ENCODE measurements around the gene CCDC7. TPM values are rescaled to one million over a fixed set of nuclear protein-coding genes. Genes with fewer than 3 reads are reported as not detected.
"Not testable (repeated sequence)": the region's sequence is repeated elsewhere in the genome, so short reads cannot be mapped to it uniquely, and the experiment has no call there.

Gene CCDC7
- total and polyA plus RNA-seq, 12 donors: 1.8 to 31.2 (median 16.9) TPM

- no peak for TF ChIP-seq CTCF (IDR thresholded peaks at IDR 0.05)
- no peak for TF ChIP-seq POLR2A (IDR thresholded peaks at IDR 0.05)
- Histone ChIP-seq H3K27me3 (no peaks in the 10 kb centered on the region), H3K36me3 (replicated peaks in 1 of 2) (no peaks in the 10 kb centered on the region), H3K27ac (no peak overlapping the region), H3K9me3 (replicated peaks in 1 of 3) (no peaks in the 10 kb centered on the region), H3K4me3 (no peak overlapping the region), H3K4me1 (replicated peaks in 1 of 2) (no peaks in the 10 kb centered on the region)
- intact Hi-C loops (cut with DNase I): no loop called here
- no peak for DNase-seq
These were observed 184.0 kb downstream of the CCDC7 start for GRCh38 chr10:32629910-32630309.

GRCh38 chr10:32646535-32646934, 200.6 kb downstream of the CCDC7 start:
- Histone ChIP-seq H3K4me1 (replicated peaks in 1 of 2) (no peaks in the 10 kb centered on the region), H3K36me3 (replicated peaks in 1 of 2) (no peaks in the 10 kb centered on the region), H3K4me3 (no peak overlapping the region), H3K27me3 (no peaks in the 10 kb centered on the region), H3K27ac (no peak overlapping the region), H3K9me3 (replicated peaks in 1 of 3) (no peaks in the 10 kb centered on the region)
- no peak for TF ChIP-seq CTCF (IDR thresholded peaks at IDR 0.05)
- no peak for TF ChIP-seq POLR2A (IDR thresholded peaks at IDR 0.05)
- no peak for DNase-seq
- WGBS, 4 donors: 43 to 95% (median 89%) methylated on average over 1 of the region's 1 CpG
- intact Hi-C loops (cut with DNase I): no loop called here

- H3K9me3 ChIP-seq (replicated peaks in 1 of 3): peaks cover 0 to 6% (median 0%) of the 10 kb centered on the region in 3 donors
- intact Hi-C loops (cut with DNase I): no loop called here
- no peaks in the 10 kb centered on the region for H3K4me1 ChIP-seq (replicated peaks in 1 of 2)
- 70 to 93% (median 91%) methylated on average over 1 of the region's 1 CpG for WGBS, 4 donors
- H3K4me3 ChIP-seq: no peak overlapping the region
- no peak for DNase-seq
- no peaks in the 10 kb centered on the region for H3K36me3 ChIP-seq (replicated peaks in 1 of 2)
- no peaks in the 10 kb centered on the region for H3K27me3 ChIP-seq
- H3K27ac ChIP-seq: no peak overlapping the region
- TF ChIP-seq CTCF (IDR thresholded peaks at IDR 0.05) (no peak), POLR2A (IDR thresholded peaks at IDR 0.05) (no peak)
These were observed 204.3 kb downstream of the CCDC7 start for GRCh38 chr10:32650246-32650655.

- intact Hi-C loops (cut with DNase I); H3K9me3 ChIP-seq (replicated peaks in 1 of 3); DNase-seq; H3K4me1 ChIP-seq (replicated peaks in 1 of 2); H3K4me3 ChIP-seq; H3K27me3 ChIP-seq; H3K27ac ChIP-seq; H3K36me3 ChIP-seq (replicated peaks in 1 of 2): not testable (repeated sequence)
- WGBS, 4 donors: 0 to 82% (median 56%) methylated on average over 1 of the region's 1 CpG
These were observed 211.5 kb downstream of the CCDC7 start for GRCh38 chr10:32657430-32657829.

GRCh38 chr10:32661346-32661745, 215.4 kb downstream of the CCDC7 start:
- H3K4me3 ChIP-seq: no peak overlapping the region
- TF ChIP-seq POLR2A (IDR thresholded peaks at IDR 0.05) (no peak), CTCF (IDR thresholded peaks at IDR 0.05) (no peak)
- no peaks in the 10 kb centered on the region for H3K9me3 ChIP-seq (replicated peaks in 1 of 3)
- intact Hi-C loops (cut with DNase I): no loop called here
- no peaks in the 10 kb centered on the region for H3K4me1 ChIP-seq (replicated peaks in 1 of 2)
- WGBS, 4 donors: 92 to 100% (median 98%) methylated on average over 2 of the region's 2 CpGs
- no peak for DNase-seq
- H3K36me3 ChIP-seq (replicated peaks in 1 of 2): no peaks in the 10 kb centered on the region
- no peaks in the 10 kb centered on the region for H3K27me3 ChIP-seq
- no peak overlapping the region for H3K27ac ChIP-seq

Data from adrenal gland (tissue), 12 donors.